Lower leg skin (tissue), 4 donors: ENCODE data around the gene NRXN3. TPM values are rescaled to one million over a fixed set of nuclear protein-coding genes. Genes with fewer than 3 reads are reported as not detected.

Experiments
- DNase-seq, 2 donors: peaks; one replicate each; pipeline ENCODE4 v3.0.0-alpha.2; 2019; ENCODE audit warnings: low spot score in 2 of 2
- H3K4me3 ChIP-seq: fragments of 200-600 bp; sonication (generic); 2 replicates; pipeline ENCODE4 v1.5.1; 2017; ENCODE audit warnings: mild to moderate bottlenecking, low read depth; ENCODE audit not compliant: poor library complexity, severe bottlenecking
- POLR2A ChIP-seq, 2 donors: fragments of 450-650 bp; IDR thresholded peaks; one replicate each; pipeline ENCODE4 v1.6.1; 2016 to 2017; ENCODE audit warnings: antibody characterized with exemption in 2 of 2, mild to moderate bottlenecking in 1 of 2, moderate library complexity in 1 of 2
- WGBS, 2 donors: methylation state at CpG; one replicate each; pipeline ENCODE4 v1.1.5; 2018; 5-methylcytosine and 5-hydroxymethylcytosine counted together
- intact Hi-C: fragments of 100-400 bp; cut with DNase I; formaldehyde crosslinking; loops from one replicate; pipeline ENCODE4 v1.15.0; 2023; ENCODE audit warnings: low total_unique reads
- total RNA-seq, 4 donors: library from RNA; depleted of rRNA; stranded (reverse); fragments of >200 nt; gene quantifications; one replicate each; pipeline ENCODE4 v1.1.0, GENCODE V29; 2016
- TF ChIP-seq, protein P1 (sequence below), 3 donors: fragments of 450-650 bp; IDR thresholded peaks; one replicate each; pipeline ENCODE4 v1.5.1; 2016; ENCODE audit warnings: antibody characterized with exemption in 3 of 3, mild to moderate bottlenecking in 3 of 3, moderate library complexity in 2 of 3

NRXN3 gene
- total RNA-seq, 4 donors from 2014 or later, result 0.61 to 2.4 (median 1.7) TPM

- WGBS, 2 donors, result 45 to 57% methylated on average over 6 of the region's 6 CpGs
- intact Hi-C loops, result no loop called here
- no peak overlapping the region for H3K4me3 ChIP-seq
- no peak for DNase-seq
- TF ChIP-seq, protein P1, sequence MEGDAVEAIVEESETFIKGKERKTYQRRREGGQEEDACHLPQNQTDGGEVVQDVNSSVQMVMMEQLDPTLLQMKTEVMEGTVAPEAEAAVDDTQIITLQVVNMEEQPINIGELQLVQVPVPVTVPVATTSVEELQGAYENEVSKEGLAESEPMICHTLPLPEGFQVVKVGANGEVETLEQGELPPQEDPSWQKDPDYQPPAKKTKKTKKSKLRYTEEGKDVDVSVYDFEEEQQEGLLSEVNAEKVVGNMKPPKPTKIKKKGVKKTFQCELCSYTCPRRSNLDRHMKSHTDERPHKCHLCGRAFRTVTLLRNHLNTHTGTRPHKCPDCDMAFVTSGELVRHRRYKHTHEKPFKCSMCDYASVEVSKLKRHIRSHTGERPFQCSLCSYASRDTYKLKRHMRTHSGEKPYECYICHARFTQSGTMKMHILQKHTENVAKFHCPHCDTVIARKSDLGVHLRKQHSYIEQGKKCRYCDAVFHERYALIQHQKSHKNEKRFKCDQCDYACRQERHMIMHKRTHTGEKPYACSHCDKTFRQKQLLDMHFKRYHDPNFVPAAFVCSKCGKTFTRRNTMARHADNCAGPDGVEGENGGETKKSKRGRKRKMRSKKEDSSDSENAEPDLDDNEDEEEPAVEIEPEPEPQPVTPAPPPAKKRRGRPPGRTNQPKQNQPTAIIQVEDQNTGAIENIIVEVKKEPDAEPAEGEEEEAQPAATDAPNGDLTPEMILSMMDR (IDR thresholded peaks at IDR 0.05), result no peak
- no peak for TF ChIP-seq POLR2A (IDR thresholded peaks at IDR 0.05)
These were observed 551.7 kb downstream of the NRXN3 start for GRCh38 chr14:78721756-78722480.

- intact Hi-C loops, result no loop called here
- no peak for TF ChIP-seq POLR2A (IDR thresholded peaks at IDR 0.05)
- H3K4me3 ChIP-seq, result no peak overlapping the region
- 28 to 65% methylated on average over 1 of the region's 1 CpG for WGBS, 2 donors
- no peak for DNase-seq
These were observed 554.9 kb downstream of the NRXN3 start for GRCh38 chr14:78725086-78725485.

DNA sequence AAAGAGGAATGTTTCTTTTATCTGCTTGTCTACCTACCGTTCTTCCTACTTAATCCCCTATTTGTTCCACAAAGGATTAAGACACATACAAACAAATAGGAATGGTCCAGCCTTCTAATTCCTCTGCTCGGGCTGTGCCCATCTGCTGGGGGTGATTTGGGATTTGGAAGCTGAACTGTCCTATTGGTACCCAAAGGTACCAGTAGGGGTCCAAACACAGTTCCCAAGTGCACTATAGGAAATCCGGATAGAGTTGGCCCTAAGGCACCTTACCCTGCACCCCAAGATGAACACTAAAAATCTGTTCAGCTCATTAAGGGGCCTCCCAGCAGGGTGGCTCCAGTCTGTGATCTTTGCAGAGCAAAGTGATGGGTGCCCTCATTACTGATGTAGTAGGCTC lies 566.9 kb downstream of the NRXN3 start:
- 51 to 55% methylated on average over 3 of the region's 3 CpGs for WGBS, 2 donors

DNA sequence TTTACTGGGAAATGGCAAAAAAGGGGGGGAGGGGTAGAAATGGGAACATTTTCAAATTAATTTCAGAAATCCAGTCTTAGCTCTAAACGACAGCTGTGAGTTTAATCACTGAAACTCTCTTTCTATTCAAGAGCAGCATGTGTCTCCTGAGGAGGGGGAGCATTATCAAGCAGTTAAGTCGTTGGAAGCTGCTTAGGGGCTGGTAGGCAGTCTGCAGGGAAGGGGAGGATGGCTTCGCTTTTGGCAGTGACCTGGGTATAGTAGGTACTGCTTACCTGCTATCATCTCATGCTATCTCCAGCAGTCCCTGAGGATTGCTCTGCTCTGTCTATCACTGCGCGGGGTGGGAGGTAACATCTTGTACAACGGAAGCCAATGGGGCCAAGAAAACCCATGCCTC lies 567.4 kb downstream of the NRXN3 start:
- no peak for DNase-seq
- intact Hi-C loops, result no loop called here
- H3K4me3 ChIP-seq, result no peak overlapping the region
- TF ChIP-seq POLR2A (IDR thresholded peaks at IDR 0.05), result no peak
- TF ChIP-seq, protein P1 (IDR thresholded peaks at IDR 0.05), result no peak
- 73 to 76% methylated on average over 6 of the region's 6 CpGs for WGBS, 2 donors

More for the DNA sequence above, 566.9 kb downstream of the NRXN3 start:
- no peak for TF ChIP-seq POLR2A (IDR thresholded peaks at IDR 0.05)
- TF ChIP-seq, protein P1 (IDR thresholded peaks at IDR 0.05), result no peak
- intact Hi-C loops, result no loop called here
- DNase-seq, result no peak
- H3K4me3 ChIP-seq, result no peak overlapping the region

DNA sequence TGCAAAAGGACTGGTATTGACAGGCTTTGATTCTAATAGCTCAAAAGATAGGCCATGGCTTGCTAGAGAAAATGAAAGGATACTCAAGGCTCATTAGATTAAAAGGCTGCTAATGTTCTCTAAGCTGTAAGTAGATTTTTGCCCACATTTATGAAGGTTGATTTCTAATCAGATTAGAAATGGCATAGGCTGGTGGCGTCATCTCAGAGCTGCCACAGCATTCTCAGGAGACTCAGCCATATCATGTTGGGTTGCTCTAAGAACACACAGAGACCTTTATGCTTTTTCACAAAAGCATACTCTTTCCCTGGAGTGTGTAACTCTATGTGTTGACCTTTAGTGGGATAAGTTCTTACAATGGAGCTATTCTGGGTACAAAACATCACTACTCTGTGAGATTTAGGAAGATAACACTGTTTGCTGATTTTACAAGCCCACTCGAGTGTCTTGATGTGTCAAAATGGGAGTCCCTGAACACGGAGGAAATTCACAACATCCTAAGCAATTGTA lies 576.0 kb downstream of the NRXN3 start:
- no peak overlapping the region for H3K4me3 ChIP-seq
- 60 to 67% methylated on average over 3 of the region's 3 CpGs for WGBS, 2 donors
- TF ChIP-seq, protein P1 (IDR thresholded peaks at IDR 0.05), result no peak
- TF ChIP-seq POLR2A (IDR thresholded peaks at IDR 0.05), result no peak
- intact Hi-C loops, result no loop called here
- no peak for DNase-seq

DNA sequence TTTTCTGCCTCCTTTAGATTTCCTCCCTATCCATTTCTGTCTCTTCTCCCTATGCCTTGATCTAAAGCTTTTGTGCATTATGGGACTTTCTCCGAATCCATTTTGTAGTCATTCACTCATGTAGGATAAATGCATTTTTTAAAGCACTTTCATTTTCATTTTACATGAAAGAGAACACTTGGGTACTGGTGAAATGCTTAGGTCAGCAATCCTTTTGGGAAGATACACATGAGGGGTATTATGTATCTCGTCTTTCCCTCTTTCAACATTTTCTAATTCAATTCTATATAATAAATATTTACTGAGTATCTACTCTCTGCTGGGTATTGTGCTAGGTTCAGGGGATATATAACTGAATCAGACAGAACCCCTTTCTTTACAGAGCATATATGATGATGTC lies 577.6 kb downstream of the NRXN3 start:
- TF ChIP-seq, protein P1 (IDR thresholded peaks at IDR 0.05), result no peak
- TF ChIP-seq POLR2A (IDR thresholded peaks at IDR 0.05), result no peak
- intact Hi-C loops, result no loop called here
- no peak overlapping the region for H3K4me3 ChIP-seq
- 75 to 90% methylated on average over 2 of the region's 2 CpGs for WGBS, 2 donors
- DNase-seq, result no peak
